Measurements from ENCODE around the gene GSE1.
"Not testable (repeated sequence)": the region's sequence is repeated elsewhere in the genome, so short reads cannot be mapped to it uniquely, and the experiment has no call there.

GSE1 gene

DNA sequence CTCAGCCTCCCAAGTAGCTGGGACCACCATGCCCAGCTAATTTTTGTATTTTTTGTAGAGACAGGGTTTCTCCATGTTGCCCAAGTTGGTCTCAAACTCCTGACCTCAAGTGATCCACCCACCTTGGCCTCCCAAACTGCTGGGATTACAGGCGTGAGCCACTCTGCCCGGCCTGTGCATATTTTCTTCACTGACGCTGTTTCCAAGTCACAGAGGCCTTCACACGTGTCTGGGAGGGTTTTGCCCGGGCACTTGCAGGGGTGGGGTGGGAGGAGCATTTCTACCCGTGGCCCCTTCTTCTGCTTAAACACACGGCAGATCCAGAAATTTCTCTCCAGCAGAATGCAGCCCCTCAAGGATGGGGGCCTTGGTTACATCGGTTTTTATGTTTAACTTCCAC is 20.8 kb upstream of the GSE1 start:
- not testable (repeated sequence) for DNase-seq (ENCODE audit: low spot score)

GRCh38 chr16:85592700-85593493 is 20.2 kb upstream of the GSE1 start:
- DNase-seq (ENCODE audit: low spot score): no peak

- DNase-seq (ENCODE audit: low spot score): no peak
Measured at GRCh38 chr16:85593494-85594221, 19.5 kb upstream of the GSE1 start.

GRCh38 chr16:85594273-85594977 is 18.7 kb upstream of the GSE1 start:
- DNase-seq (ENCODE audit: low spot score): no peak

DNA sequence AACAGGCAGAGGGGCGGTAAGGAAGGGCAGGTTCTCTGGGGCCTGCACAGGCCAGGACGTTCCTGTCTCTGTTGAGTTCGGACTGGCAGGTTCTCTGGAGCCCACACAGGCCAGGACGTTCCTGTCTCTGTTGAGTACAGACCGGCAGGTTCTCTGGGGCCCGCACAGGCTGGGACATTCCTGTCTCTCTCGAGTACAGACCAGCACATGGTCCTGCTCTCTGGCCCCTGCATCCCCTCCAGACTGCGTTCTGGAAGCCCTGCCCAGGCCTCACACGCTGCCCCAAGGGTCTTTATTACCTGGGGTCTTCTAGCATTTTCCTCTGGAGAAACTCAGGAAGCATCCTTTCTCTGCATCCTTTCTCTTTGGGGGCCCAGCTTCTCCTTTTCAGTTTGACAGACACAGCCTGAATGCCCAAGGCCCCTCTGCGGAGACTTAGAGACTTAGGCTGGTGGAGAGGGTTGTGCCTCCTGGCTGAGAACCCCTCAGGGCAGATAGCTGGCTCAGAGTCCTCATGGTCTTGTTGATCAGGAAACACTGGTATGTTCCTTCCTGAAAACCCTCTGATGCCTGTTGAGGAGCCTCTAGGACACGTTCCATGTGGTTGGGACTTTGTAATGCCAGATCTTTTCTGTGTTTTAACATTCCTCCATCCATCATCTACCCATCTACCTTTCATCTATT is 18.0 kb upstream of the GSE1 start:
- DNase-seq (ENCODE audit: low spot score): no peak

- DNase-seq (ENCODE audit: low spot score): no peak
Measured at GRCh38 chr16:85595812-85596502, 17.2 kb upstream of the GSE1 start.

- no peak for DNase-seq (ENCODE audit: low spot score)
Measured at GRCh38 chr16:85598141-85598540, 15.0 kb upstream of the GSE1 start.

DNA sequence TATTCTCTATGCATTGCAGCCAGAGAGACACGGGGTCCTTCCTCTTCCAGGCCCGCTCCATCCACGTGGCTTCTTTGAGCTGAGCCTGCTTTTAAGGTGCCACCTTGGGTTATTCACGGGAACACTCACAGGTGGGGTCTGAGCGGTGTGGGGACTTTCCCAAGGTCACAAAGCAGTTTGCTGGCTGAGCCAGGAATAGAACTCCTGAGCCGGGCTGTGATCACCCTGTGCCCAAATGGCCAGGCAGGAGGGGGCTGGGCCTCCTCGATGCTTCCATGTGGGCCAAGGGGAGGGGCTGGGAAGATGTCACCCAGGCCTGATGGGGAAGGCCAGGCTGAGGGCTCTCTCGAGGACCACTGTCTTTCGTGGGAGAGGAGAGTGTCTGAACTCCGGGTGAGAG is 13.0 kb upstream of the GSE1 start:
- DNase-seq (ENCODE audit: low spot score): no peak

GRCh38 chr16:85600530-85601271 is 12.4 kb upstream of the GSE1 start:
- no peak for DNase-seq (ENCODE audit: low spot score)

DNA sequence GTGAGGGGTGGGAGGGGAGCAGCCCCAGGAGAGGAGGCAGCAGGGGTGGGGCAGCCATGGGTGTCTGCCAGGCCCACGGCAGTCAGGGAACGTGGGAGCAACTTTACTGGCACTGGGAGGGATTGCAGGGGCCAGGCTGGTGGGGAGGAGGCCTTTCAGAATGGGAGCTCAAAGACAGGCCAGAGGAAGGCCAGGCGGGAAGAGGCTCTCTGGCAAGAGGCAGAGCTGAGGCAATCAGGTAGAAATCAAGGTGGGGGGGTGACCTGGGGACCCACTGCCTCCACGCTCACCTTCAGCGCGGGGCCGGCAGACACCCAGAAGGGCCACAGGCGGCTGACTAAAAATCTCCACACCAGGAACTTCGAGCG is 11.9 kb upstream of the GSE1 start:
- no peak for DNase-seq (ENCODE audit: low spot score)

DNA sequence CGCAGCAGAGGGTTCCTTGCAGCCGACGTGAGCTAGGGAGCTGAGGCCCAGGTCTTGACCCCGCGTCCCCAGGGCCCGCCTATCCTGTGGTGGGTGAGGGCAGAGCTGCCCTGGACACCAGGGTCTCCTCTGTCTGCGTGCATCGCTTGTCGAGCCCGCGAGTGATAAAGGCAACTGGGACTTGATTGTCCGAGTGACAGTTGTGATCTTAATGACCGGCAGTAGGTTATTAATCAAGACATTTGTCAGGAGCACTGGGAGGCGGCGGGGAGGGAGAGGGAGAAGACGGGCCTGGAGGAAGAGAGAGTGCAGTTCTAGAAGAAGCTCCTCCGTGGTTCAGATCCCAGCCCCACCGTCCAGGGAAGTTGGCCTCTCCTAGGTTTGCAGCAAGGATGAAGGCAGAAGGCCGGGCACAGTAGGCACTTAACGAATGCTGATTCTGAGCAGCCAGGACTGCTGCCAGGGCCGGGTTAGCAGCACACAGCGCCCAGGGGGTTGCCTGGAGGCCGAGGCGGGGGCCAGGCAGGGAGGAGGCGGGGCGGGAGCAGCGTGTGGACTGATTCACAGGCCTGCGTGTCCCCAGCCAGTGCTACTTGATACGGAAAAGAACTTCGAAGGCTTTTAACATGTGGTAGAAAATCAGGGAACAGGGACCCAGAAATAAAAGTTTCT is 11.3 kb upstream of the GSE1 start:
- DNase-seq (ENCODE audit: low spot score): no peak

- DNase-seq (ENCODE audit: low spot score): no peak
Measured at GRCh38 chr16:85602402-85603202, 10.5 kb upstream of the GSE1 start.

DNA sequence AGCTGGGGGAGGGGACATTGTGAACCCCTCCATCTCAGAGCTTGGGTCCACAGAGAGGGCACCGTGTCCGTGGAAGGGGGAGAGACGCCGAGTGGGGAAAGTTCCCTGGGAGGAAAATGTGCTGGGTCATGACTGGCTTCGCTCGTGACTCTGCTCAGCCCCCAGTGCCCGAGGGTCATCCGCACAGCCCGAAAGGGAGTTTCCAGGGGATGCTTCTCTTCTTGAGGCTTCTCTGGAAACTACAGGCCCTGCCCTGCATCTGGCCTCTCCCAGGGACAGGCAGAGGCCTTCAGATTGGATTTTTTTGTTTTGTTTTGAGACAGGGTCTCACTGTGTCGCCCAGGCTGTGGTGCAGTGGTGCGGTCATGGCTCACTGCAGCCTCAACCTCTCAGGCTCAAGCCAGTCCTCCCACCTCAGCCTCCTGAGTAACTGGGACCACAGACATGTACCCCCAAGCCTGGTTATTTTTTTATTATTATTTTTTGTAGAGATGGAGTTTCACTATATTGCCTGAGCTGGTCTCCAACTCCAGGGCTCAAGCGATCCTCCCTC is 9.8 kb upstream of the GSE1 start:
- DNase-seq (ENCODE audit: low spot score): no peak

GRCh38 chr16:85604145-85604705 is 8.9 kb upstream of the GSE1 start:
- no peak for DNase-seq (ENCODE audit: low spot score)

- DNase-seq (ENCODE audit: low spot score): no peak
Measured at GRCh38 chr16:85605051-85605911, 7.8 kb upstream of the GSE1 start.

GRCh38 chr16:85605912-85606841 is 6.9 kb upstream of the GSE1 start:
- DNase-seq (ENCODE audit: low spot score): no peak

DNA sequence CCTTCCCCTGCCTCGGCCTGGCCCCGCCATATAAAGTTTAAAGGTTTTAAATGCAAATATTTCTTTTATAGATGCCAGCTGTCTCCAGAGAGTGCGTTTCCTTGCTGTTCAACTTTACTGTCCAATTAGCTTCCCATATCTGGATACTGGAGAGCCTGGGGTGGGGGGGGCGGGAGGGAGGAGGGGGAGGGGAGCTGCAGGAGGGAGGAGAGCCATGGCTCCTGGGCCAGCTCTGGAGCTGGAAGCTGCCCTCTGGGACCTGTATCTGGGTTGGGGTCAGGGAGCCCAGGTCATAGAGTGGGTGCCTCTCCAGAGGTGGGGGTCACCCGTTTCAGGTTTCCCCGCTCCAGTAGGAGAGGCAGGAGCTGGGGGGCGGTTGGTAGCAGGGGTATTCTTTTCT is 6.2 kb upstream of the GSE1 start:
- DNase-seq (ENCODE audit: low spot score): no peak

All from LoVo (cell line).